LHCN-M2 (cell line): Measurements from ENCODE around the gene PRG2. TPM values are rescaled to one million over a fixed set of nuclear protein-coding genes. Genes with fewer than 3 reads are reported as not detected.

Source experiments
- DNase-seq: peaks from one replicate; pipeline ENCODE4 v3.0.0-alpha.2; 2012; ENCODE audit warnings: low read depth
- total RNA-seq: library from RNA; depleted of rRNA; stranded (reverse); fragments of >200 nt; gene quantifications from 2 replicates; pipeline ENCODE4 v1.2.3, GENCODE V29; 2014

PRG2 gene
- total RNA-seq, 1 experiment from 2014 or later = not detected

DNA sequence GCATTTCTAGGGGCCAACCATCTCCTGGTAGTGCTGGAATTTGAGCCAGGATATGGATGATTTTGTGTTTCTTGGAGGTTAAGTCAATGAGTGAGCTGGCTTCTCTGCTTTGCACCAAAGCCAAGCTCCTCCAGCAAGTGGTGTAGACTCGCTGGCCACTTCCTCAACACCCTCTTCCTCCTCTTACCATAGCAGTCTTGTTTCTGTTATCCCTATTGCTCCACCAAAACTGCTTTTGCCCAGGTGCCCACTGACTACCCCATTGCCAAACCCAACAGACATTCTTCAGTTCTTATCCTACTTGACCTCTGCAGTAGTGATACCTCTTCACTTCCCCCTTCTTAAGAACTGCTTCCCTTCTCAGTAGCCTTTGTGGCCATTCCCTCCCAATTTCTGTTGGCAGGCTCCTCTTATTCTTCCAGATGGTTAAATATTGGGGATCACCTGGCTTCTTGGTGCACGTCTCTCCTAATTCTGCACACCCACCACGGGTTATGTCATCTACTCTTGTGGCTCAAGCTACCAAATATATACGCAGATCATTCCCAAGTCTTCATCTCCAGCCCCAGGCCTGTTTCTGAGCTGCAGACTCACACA is 7.0 kb upstream of the PRG2 start:
- no peak for DNase-seq

DNA sequence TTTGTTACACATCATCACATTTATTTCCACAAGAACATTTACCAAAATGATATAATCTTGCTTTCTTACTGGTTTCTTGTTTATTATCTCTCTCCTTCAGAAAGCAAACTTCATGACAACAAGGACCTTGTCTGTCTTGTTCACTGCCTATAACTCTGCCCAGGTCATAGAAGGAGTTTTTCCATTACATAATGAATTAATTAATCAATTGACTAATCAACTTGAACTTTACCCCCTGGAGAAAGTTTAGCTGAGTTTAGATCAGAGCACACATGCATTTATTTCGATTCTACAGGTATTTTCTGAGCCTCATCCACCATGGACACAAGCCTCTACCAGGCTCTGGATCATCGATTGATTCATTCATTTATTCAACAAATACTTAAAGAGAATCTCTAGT is 6.3 kb upstream of the PRG2 start:
- DNase-seq = no peak

DNA sequence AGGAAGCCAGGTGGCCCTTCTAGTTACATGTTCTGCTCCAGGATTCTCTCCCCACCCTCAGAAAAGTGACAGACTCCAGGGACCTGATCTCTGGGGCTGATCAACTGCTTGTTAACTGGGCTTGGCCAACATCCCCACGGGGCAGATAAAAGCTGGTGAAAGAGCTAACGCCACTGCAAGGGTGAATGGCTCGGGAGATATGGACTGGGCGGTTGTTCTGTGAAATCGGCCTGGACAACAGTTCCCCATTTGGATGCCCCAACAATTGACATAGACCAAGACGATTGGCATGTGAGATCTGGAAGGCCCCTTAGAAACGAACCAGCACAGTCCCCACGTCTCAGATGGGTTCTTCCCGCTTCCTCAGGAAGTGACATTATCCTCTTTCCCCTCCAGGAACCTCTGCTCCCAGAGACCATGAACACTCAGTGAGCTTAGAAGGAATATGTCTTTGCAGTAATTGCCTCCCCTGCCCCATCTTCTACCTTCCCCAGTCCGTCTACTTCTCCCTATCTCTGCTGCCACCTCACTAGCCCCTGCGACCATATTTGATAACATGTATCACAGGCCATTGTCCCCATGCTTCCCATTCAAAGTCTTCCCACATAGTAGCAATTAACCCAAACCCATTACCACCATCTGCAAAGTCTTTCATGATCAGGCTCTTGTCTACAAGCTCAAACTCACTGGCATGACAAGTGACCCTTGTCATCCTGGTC is 5.6 kb upstream of the PRG2 start:
- DNase-seq = no peak

DNA sequence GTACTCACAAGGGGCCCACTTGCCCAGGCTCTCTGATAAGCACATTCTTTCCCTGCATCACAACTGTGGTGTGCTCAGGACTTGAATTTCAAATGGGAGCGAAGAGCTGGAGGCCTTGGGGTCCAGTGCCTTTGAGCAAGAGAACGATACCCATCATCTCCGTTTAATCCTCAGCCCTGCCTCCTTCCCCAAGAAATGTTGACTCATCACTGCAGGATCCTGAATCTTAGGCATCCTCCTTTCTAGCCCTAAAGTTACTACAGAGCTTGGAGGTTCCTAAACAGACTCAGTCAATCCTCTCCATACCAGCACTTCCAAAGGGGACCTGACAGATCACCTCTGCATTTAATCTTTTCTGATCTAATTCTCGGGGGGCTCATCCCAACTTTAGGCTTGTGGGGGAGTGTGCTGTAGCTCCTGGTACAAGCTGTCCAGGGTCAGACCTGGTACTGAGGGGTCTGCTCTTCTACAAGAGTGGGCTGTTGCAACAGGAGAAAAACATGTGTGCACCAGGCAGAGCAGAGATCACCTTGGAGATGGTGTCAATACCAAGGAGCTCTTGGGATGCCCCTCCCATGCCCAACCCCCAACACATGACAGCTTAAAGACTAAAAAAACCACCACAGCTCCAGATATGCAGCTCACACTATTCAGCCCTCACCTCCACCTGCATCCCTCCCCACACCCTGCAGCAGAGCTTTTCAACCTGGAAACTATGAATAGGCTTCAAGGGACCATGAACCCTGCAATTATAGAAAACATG is 3.9 kb upstream of the PRG2 start:
- no peak for DNase-seq

DNA sequence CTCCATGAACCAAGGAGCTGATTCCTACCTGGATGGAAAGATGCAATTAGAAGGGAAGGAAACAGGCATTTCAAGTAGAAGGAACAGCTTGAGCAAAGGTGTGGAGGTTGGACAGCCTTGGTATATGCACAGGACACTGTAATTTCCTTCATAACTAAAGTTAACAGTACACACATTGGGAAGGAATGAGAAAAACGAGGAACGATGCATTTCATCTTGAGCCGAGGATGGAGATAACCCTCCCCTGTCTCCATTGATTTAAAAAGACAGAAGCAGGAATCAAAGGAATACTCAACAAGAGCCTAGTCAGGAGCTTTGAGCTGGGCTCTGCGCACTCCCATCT is 2.3 kb upstream of the PRG2 start:
- DNase-seq = no peak

DNA sequence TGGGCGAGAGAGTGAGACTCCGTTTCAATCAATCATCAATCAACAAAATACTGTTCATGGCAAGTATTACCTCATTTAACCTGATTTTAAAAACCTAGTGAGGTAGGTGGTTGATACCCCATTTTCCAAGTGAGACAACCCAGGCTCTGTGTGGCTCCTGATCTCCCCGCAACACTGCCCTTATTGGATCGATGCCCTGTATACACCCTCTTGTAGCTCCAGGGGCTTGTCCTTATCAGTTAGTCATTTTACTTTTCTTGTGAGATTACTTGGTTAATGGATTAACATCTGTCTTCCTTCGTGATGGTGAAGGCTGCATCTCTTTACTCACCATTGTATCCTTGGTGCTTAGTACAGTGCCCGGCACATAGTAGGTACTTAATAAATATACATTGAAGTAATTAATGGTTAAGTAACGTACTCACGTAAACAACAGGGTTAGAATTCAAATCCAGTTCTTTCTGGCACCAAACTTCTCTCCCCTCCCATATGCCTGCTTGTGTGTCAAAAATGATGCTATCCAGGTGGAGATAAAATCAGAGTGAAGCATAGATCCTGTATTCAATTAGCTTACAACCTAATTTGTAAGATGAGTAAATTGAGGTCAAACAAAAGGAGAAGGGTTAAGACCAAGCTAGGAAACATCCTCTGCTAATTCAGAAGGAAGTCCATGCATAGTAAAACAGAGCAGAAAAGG is 1.8 kb upstream of the PRG2 start:
- DNase-seq = no peak

DNA sequence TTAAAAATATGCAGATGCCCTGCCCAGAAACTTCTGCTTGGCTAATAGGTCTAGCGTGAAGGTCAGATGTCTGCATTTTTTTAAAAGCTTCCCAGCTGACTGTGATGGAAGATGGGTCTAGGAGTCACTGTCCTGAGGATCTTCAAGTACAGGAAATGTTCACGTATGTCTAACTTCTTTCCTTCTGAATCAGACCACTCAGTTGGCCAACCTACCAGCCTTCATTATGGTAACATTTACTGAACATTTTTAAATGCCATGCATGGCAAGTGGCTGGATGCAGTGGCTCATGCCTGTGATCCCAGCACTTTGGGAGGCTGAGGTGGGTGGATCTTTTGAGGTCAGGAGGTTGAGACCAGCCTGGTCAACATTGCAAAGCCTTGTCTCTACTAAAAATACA is 1.1 kb upstream of the PRG2 start:
- DNase-seq = no peak

DNA sequence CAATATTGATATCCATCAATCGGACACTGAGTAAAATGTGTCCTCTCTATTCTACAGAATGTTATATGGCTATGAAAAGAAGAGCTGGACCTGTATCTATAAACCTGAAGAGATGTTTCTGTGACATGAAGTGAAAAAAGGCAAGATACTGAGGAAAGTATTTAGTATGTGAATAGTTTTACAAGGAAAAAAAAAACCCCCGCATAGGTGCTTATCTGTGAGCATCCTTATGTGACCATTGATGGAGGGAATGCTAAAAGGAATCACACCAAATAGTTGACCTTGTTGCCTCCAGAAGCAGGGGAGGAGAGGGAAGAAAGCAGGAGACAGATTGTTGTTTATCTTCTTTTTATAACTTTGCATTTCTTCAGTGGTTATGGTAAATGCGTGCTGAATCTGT is 661 bp upstream of the PRG2 start:
- DNase-seq = no peak

DNA sequence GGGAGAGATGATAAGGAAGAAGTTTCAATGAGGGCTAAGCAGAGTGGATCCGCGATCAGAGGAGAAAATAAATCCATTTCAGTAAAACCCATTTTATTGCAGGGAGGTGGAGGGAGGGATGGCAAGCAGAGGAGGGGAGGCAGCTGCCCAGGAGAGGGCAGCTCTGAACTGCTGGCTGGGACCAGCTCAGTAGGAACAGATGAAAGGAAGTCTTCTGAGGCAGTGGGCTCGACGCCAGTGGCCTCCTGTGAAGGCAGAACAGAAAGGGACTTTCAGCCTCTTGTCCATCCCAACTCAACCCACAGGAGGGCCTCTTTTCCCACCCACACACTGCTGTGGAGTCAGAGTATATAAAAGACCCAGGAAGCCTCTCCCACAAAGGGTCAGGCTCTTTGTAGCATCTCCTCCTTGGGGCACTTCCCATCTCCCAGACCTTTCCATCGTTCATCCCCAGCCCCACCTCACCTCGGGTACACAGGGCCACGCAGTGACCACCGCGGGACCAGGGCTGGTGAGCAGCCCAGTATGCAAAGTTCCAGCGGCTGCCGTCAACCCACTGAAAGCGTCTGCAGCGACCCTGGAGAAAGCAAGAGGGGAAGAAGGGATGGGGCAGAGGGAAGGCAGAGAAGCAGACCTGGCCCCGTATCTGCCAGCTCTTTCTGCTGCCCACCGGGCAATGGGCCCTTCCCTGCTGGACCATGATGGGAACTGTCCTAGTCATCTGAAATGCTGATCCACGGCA is 3.0 kb downstream of the PRG2 start:
- peak; percentile 10 for DNase-seq

DNA sequence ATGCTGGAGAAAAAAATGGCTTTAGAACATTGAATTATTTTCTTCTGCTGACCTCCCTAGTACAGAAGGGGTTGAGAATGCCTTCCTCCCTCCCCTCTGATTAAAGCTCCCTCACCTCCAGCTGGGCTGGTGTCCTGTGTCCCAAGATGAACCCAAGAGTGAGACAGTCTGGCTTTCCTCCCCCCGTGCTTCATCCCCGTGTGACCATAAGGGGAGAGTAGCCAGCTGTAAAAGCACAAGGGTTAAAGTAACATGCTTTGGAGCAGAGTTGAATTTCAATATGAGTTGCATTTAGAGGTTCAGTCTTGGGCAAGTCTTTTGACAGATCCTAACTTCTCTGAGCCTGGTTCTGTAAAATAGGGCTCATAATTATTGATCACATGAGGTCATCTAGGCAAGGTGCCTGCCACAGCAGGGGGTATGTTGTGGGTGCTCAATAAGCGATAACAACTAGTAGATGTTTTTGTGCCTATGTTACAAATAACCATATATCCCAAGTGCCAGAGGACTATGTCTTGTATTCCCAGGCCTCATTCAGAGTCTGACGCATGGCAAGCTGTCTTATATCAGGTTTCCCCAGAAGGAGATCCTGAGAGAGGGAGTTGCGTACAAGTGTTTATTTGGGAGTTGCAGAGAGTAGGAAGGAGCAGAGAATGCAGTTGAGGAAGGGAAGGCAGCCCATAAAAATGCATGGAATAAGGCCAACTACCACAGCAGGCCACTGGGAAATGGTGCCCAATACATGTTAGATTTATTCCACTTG is 4.1 kb downstream of the PRG2 start:
- no peak for DNase-seq

DNA sequence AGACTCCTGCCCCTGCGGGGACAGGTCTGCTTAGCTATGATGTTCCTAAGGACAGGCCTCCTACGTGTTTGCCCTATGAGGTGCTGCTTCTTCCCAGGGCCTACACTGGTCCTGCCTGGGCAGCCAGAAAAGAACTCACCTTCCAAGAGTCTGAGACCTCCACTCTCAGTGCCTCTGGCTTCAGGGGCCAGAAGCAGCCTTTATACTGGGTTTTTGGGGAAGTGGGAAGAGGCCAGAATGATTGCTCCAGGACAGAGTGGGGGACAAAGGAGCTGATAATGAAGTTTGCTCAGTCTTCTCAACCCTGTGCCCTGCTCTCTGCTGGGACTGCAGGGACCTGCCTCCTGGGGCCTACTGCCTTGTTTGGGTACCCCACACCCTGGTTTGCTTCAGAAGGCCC is 9.5 kb downstream of the PRG2 start, which contains the start of gene PRG3:
Gene PRG3, minus strand, starts transcription at position 176 of the 400 bp plus-strand sequence. CDS start 442 bp downstream, outside the sequence.
- no peak for DNase-seq

DNA sequence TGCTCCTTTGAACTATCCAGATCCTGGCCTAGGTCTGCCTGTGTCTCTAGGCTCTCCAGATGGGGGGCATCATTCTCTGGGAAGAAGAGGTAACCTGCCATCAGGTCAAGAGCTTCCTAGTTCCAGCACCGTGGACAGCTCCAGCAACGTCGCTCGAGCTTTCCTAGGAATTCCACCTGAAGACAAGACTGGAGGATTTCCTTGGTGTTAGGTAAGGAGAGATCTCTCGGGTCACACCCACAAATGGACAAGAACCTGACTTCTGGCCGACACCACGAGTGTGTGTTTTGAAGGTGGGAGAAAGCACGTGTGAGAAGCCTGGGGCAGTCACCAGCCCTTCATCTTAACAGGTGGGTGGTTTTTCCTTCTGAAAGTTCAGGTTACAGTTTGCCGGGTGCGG is 10.7 kb downstream of the PRG2 start:
- no peak for DNase-seq

DNA sequence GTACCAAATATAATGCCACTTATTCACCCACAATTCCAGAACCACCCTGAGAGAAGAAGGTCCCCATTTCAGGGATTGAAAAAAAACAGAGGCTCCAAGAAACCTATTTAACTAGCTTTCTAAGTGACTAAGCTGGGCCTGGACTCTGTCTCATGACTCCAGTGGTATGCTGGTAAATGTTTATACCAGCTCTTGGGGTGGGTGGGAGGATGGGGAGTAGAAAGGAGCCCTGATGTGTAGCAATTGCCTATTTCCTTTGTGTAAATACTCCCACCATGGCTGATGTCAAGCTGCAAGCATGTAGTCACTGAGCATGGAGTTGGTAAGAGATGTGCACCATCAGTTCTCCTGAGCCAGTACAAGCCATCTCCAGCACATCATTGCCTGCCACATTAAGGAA is 12.3 kb downstream of the PRG2 start:
- DNase-seq = no peak

DNA sequence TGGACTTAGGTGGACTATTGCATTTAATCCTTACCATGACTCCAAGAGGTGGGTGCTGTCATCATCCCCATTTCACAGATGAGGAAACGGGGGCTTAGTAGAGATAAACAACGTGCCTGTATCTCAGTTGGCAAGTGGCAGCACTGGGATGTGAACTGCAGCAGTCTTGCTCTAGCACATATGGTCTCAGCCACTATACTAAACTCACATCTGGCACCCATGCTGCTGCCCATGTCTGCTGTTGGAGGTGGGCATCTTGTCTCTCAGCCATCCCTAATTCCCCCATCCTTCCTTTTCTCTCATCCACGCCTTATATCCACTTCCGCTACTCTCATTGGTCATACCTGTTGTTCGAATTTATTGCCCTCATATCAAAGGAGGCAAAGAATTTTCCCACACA is 13.3 kb downstream of the PRG2 start:
- no peak for DNase-seq

DNA sequence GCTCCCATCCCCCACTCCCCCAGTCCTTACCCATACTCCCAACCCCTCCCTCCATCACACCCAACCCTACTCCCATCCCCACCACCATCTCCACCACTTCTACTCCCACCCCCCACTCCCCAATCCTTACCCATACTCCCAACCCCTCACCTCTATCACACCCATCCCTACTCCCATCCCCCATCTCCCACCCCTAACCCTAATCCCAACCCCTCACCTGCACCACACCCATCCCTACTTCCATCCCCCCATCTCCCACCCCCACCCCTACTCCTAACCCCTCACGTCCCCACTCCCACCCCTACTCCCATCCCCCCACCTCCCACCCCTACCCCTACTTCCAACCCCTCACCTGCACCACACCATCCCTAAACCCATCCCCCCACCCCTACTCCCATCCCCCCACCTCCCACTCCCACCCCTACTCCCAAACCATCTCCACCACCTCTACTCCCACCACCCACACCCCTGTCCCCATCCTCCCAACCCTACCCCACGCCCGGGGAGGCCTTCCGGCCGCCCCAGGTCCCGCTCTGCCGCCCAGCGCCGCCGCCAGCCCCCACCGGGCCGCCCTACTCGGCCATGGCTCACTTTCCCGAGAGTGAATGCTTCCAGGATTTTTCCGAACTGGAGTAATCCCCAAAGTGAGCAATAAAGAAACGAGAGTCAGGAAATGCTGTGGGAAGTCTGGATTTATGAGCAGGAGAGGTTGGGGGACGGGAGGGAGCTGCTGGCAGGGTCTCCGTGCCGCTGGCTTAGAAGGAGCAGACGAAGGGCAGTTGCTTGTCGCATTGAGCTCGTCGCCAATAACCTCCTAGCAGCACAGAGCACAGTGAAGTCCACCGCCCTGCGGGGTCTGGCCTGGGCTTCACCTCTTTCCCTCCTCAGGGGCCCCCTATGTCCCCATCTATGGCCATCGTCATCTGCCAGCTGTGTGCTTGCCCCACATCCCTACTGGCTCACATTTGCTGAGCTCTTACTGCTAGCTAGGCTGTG is 14.1 kb downstream of the PRG2 start:
- DNase-seq = no peak

DNA sequence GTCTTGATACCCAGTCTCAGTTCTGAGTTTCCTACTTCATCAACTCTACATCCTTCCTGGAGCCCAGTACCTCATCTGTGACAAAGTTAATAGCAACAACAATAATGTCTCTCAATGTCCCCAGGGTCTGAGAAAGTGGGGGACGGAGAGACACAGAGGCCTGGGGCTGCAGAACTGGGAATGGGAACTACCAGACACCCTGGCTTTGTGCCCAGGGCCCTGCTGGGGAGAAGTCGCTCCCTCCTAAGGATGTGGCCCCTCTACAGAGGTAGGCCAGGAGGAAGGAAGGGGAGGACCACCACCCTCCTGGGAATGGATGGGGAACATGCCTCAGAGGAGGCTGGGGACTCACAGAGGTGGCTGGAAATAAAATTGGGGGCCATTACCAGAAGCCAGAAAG is 15.0 kb downstream of the PRG2 start:
- DNase-seq = no peak

DNA sequence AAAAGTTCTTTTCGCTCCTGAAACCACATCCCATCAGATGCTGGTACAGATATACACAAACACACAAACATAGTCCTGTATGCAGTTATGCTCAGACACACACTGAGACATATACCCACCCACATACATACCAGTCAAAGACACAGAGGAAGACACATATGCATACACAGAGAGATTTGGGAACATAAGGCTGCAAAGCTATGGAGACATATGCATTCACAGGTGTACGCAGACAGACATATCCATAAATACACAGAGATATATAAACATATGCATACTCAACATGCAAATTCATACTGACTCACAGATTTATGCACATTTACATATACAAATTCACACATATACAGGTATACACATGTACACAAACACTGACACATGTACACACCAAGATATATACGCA is 15.5 kb downstream of the PRG2 start:
- no peak for DNase-seq

DNA sequence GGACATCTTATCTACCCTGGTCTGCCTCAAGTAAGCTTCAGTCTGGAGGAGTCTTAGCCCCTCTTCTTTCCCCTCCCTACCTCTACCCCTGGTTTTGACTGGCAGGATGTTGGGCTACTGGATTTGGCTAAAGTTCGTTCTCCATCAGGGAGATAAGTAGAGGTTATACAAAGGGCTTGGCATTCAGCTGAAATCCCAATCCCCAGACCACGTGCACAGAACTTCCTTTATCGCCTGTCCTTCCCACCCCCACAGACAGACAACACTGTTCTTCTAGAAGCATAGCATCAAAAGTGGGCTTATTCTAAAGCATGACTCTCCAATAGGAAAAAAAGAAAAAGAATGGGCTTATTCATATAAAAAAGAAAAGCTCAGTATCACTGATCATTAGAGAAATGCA is 17.3 kb downstream of the PRG2 start:
- DNase-seq = no peak

DNA sequence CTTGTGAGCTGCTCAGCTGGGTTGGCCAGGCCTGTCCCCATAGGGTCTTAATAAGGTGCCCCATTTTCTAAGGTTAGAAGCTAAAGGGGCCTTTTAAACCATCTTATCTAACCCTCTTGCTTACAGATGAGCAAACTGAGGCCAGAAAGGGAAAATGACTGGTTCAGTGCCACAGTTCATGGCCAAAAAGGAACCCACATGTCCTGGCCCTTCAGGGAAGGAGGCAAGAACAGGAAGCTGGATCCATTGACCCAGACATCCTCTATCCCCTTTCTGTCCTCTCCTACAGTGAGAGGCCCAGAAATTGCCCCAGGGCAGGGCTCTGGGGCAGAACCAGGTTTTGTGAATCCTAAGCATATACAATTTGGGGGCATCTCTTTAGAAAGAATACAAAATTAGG is 19.5 kb downstream of the PRG2 start:
- DNase-seq = no peak

DNA sequence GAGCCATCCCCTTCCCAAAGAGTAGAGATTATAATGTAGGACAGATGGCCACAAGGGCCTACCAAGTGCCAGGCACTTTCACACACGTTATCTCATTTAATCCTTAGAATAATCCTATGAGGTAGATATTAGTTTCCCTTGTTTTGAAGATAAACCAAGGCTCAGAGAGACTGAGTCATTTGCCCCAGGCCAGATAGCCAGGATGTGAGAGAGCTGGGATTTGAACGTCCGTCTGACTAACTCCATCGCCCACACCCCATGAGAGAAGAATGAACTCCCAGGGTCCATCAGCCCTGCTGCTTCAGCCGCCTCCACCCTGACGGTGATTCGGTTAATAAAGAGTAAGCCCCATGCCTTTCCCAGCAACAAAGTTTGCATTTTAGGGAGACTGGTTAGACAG is 20.2 kb downstream of the PRG2 start:
- no peak for DNase-seq
